ENCODE results near the gene BPNT1. TPM values are rescaled to one million over a fixed set of nuclear protein-coding genes. Genes with fewer than 3 reads are reported as not detected.
A peak's percentile ranks its signal among the peaks of the same experiment; 100 is the strongest.

The BPNT1 gene
- total and polyA plus RNA-seq, 2 of the 13 experiments (the other 11 are each of a cell fraction or from before 2014, with no cell fraction given) = 35.2 to 43.9 TPM

- TF ChIP-seq SOX13 (IDR thresholded peaks at IDR 0.05) (no peak), SOX13 (CRISPR knock-in tag; conservative IDR thresholded peaks at IDR 0.05 in 1 of 2, IDR thresholded peaks at IDR 0.05 in 1 of 2) (no peak; a peak in 1 of 4 replicates), KDM1A (CRISPR knock-in tag; IDR thresholded peaks at IDR 0.05) (peak; percentile 55; the same call in 1 of the 2 replicates), SRSF1 (optimal IDR thresholded peaks at IDR 0.05; ENCODE audit: low read depth, low read length) (no peak), IKZF1 (IDR thresholded peaks at IDR 0.05) (no peak), U2AF1 (optimal IDR thresholded peaks at IDR 0.05; ENCODE audit: low read depth, low read length) (no peak), MAF1 (CRISPR knock-in tag; IDR thresholded peaks at IDR 0.05; ENCODE audit: borderline replicate concordance) (no peak), HMG20A (CRISPR knock-in tag; IDR thresholded peaks at IDR 0.05; ENCODE audit: borderline replicate concordance) (no peak), NRL (CRISPR knock-in tag; IDR thresholded peaks at IDR 0.05; ENCODE audit: borderline replicate concordance) (peak; percentile 87), THAP8 (CRISPR knock-in tag; IDR thresholded peaks at IDR 0.05; ENCODE audit: borderline replicate concordance) (0 out of 2 replicates have a peak, but pooled peaks have one; percentile 51), IRF1 (CRISPR knock-in tag; IDR thresholded peaks at IDR 0.05; ENCODE audit: low read depth) (no peak), KLF6 (CRISPR knock-in tag; IDR thresholded peaks at IDR 0.05) (peak; percentile 76), PAWR (CRISPR knock-in tag; IDR thresholded peaks at IDR 0.05; ENCODE audit: borderline replicate concordance) (no peak), RBFOX2 (IDR thresholded peaks at IDR 0.05; ENCODE audit: low read depth, low read length) (peak; percentile 95), YEATS4 (CRISPR knock-in tag; IDR thresholded peaks at IDR 0.05; ENCODE audit: borderline replicate concordance) (peak; percentile 99), ZBTB4 (CRISPR knock-in tag; IDR thresholded peaks at IDR 0.05; ENCODE audit: borderline replicate concordance) (peak; percentile 88; the same call in 1 of the 2 replicates), ZC3H13 (CRISPR knock-in tag; IDR thresholded peaks at IDR 0.05) (peak; percentile 65; the same call in 1 of the 2 replicates), HNRNPL (IDR thresholded peaks at IDR 0.05; ENCODE audit: low read depth, low read length) (no peak), NBN (conservative IDR thresholded peaks at IDR 0.05) (no peak), SPEN (CRISPR knock-in tag; IDR thresholded peaks at IDR 0.05; ENCODE audit: low read depth) (peak; percentile 98), ZNF431 (CRISPR knock-in tag; IDR thresholded peaks at IDR 0.05; ENCODE audit: borderline replicate concordance, low read depth) (no peak), ATF3 (CRISPR knock-in tag; IDR thresholded peaks at IDR 0.05) (no peak), ZNF816 (CRISPR knock-in tag; IDR thresholded peaks at IDR 0.05; ENCODE audit: borderline replicate concordance) (no peak), ZNF337 (CRISPR knock-in tag; IDR thresholded peaks at IDR 0.05; ENCODE audit: borderline replicate concordance, low read depth) (no peak), NR3C1 (CRISPR knock-in tag; IDR thresholded peaks at IDR 0.05) (no peak), GTF3A (CRISPR knock-in tag; conservative IDR thresholded peaks at IDR 0.05) (no peak)
Observed at GRCh38 chr1:220046052-220046930, 43.3 kb downstream of the BPNT1 start, which contains the start of gene EPRS1 (continued).

Measured in HepG2 (cell line).